ENCODE results near the gene UBE3A. TPM values are rescaled to one million over a fixed set of nuclear protein-coding genes. Genes with fewer than 3 reads are reported as not detected.

UBE3A gene
- total and polyA plus RNA-seq, 2 donors (not counting 1 experiment from before 2014, with no cell fraction given) = 13.4 to 135 TPM

DNA sequence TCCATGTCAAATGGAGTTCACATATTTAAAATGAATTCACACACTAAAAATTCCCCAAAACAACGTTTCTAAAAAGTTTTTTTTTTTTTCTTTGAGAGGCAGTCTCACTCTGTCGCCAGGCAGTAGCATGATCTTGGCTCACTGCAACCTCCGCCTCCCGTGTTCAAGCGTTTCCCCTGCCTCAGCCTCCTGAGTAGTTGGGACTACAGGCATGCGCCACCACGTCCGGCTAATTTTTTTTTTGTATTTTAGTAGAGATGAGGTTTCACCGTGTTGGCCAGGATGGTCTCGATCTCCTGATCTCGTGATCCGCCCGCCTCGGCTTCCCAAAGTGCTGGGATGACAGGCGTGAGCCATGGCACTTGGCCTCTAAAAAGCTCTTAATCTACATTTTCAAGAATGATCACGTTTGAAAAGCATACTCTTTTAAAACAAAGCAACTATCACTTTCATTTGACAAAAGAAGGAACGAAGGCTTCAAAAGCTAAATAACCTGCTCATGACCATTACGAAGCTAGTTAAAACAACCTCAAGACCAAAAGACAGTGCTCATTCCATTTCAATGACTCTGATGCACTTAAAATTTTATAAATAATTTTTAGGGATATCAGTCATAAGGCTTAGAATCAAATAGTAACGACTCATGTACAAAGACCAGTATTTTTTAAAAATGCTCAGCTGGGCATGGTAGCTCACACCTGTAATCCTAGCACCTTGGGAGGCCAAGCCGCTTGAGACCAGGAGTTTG, 5.5 kb downstream of the UBE3A start:
- H2AFZ ChIP-seq (ENCODE audit: insufficient read depth, low read depth, low read length, poor library complexity, severe bottlenecking) = no peak overlapping the region
- DNase-seq (no peak), ATAC-seq (ENCODE audit: low read depth) (no peak)
- H3K4me1 Mint-ChIP-seq = peaks cover 62% of the 10 kb centered on the region
- ChIA-PET CTCF (interaction anchor here (0.5 kb wide), 1 partner anchor 27 kb away, joined by 3 read pairs; no protein-coding TSS in a partner anchor), POLR2A (no interaction called here)
- intact Hi-C loops (cut with micrococcal nuclease) = loop anchor here (10.0 kb wide), 1 partner anchor 48 kb away; no protein-coding TSS in a partner anchor
- H3K79me2 ChIP-seq (ENCODE audit: control insufficient read depth, insufficient read depth, low read length) = peaks cover 95% of the 10 kb centered on the region
- 84% methylated on average over 12 of the region's 20 CpGs for WGBS (ENCODE audit: insufficient coverage)
- H3K4me2 ChIP-seq (replicated peaks; ENCODE audit: low read depth, low read length, poor library complexity, severe bottlenecking) = no peak overlapping the region
- H3K4me1 ChIP-seq (ENCODE audit: control insufficient read depth in 2 of 2, insufficient read depth in 2 of 2, low read length in 2 of 2) = peaks cover 16 to 32% of the 10 kb centered on the region in 2 donors
- H3K9me3 Mint-ChIP-seq (ENCODE audit: insufficient read depth) = no peaks in the 10 kb centered on the region
- peaks cover 49% of the 10 kb centered on the region for H4K20me1 ChIP-seq (ENCODE audit: control insufficient read depth, insufficient read depth, low read length, poor library complexity, severe bottlenecking)
- no peaks in the 10 kb centered on the region for H3K9me3 ChIP-seq (ENCODE audit: control extremely low read depth in 1 of 3, control insufficient read depth in 2 of 3, insufficient read depth in 1 of 3, low read length in 2 of 3)
- no peaks in the 10 kb centered on the region for H3K27me3 ChIP-seq (replicated peaks in 1 of 4; ENCODE audit: control extremely low read depth in 1 of 4, control insufficient read depth in 3 of 4, insufficient read depth in 4 of 4, low read length in 3 of 4)
- H3K9ac ChIP-seq (ENCODE audit: low read length) = no peak overlapping the region
- H3K4me3 ChIP-seq (ENCODE audit: control extremely low read depth in 1 of 5, extremely low read depth in 1 of 5, insufficient read depth in 1 of 5, low read depth in 2 of 5, low read length in 4 of 5) = no peak overlapping the region
- no peaks in the 10 kb centered on the region for H3K27me3 Mint-ChIP-seq
- no peak overlapping the region for H3K4me3 Mint-ChIP-seq
- no peak overlapping the region for H3K27ac Mint-ChIP-seq
- TF ChIP-seq EZH2 (IDR thresholded peaks at IDR 0.05; ENCODE audit: borderline replicate concordance, insufficient read depth, low read depth, low read length, poor library complexity, severe bottlenecking) = no peak
- TF ChIP-seq, protein P1, sequence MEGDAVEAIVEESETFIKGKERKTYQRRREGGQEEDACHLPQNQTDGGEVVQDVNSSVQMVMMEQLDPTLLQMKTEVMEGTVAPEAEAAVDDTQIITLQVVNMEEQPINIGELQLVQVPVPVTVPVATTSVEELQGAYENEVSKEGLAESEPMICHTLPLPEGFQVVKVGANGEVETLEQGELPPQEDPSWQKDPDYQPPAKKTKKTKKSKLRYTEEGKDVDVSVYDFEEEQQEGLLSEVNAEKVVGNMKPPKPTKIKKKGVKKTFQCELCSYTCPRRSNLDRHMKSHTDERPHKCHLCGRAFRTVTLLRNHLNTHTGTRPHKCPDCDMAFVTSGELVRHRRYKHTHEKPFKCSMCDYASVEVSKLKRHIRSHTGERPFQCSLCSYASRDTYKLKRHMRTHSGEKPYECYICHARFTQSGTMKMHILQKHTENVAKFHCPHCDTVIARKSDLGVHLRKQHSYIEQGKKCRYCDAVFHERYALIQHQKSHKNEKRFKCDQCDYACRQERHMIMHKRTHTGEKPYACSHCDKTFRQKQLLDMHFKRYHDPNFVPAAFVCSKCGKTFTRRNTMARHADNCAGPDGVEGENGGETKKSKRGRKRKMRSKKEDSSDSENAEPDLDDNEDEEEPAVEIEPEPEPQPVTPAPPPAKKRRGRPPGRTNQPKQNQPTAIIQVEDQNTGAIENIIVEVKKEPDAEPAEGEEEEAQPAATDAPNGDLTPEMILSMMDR (IDR thresholded peaks at IDR 0.05) = no peak
- peaks cover 0 to 4% of the 10 kb centered on the region in 2 experiments for H3K36me3 ChIP-seq (replicated peaks in 1 of 2; ENCODE audit: control extremely low read depth in 1 of 2, control insufficient read depth in 1 of 2, extremely low read depth in 1 of 2, insufficient read depth in 2 of 2, low read length in 1 of 2)
- no peak overlapping the region for H3K27ac ChIP-seq (ENCODE audit: low read length in 2 of 2)

GRCh38 chr15:25431836-25432561, 6.8 kb downstream of the UBE3A start:
- ChIA-PET POLR2A (no interaction called here), CTCF (no interaction called here)
- DNase-seq (no peak), ATAC-seq (ENCODE audit: low read depth) (no peak)
- peaks cover 7 to 22% of the 10 kb centered on the region in 2 donors for H3K4me1 ChIP-seq (ENCODE audit: control insufficient read depth in 2 of 2, insufficient read depth in 2 of 2, low read length in 2 of 2)
- peaks cover 64% of the 10 kb centered on the region for H3K4me1 Mint-ChIP-seq
- H3K36me3 ChIP-seq (replicated peaks in 1 of 2; ENCODE audit: control extremely low read depth in 1 of 2, control insufficient read depth in 1 of 2, extremely low read depth in 1 of 2, insufficient read depth in 2 of 2, low read length in 1 of 2) = peaks cover 0 to 4% of the 10 kb centered on the region in 2 experiments
- H3K4me2 ChIP-seq (replicated peaks; ENCODE audit: low read depth, low read length, poor library complexity, severe bottlenecking) = no peak overlapping the region
- H3K27ac Mint-ChIP-seq = no peak overlapping the region
- no peak overlapping the region for H2AFZ ChIP-seq (ENCODE audit: insufficient read depth, low read depth, low read length, poor library complexity, severe bottlenecking)
- H3K9me3 Mint-ChIP-seq (ENCODE audit: insufficient read depth) = no peaks in the 10 kb centered on the region
- peaks cover 49% of the 10 kb centered on the region for H4K20me1 ChIP-seq (ENCODE audit: control insufficient read depth, insufficient read depth, low read length, poor library complexity, severe bottlenecking)
- no peak overlapping the region for H3K4me3 Mint-ChIP-seq
- no peaks in the 10 kb centered on the region for H3K27me3 Mint-ChIP-seq
- no peak overlapping the region for H3K27ac ChIP-seq (ENCODE audit: low read length in 2 of 2)
- no peaks in the 10 kb centered on the region for H3K27me3 ChIP-seq (replicated peaks in 1 of 4; ENCODE audit: control extremely low read depth in 1 of 4, control insufficient read depth in 3 of 4, insufficient read depth in 4 of 4, low read length in 3 of 4)
- H3K9ac ChIP-seq (ENCODE audit: low read length) = no peak overlapping the region
- intact Hi-C loops (cut with micrococcal nuclease) = loop anchor here (10.0 kb wide), 1 partner anchor 47 kb away; no protein-coding TSS in a partner anchor
- H3K79me2 ChIP-seq (ENCODE audit: control insufficient read depth, insufficient read depth, low read length) = peaks cover 95% of the 10 kb centered on the region
- H3K9me3 ChIP-seq (ENCODE audit: control extremely low read depth in 1 of 3, control insufficient read depth in 2 of 3, insufficient read depth in 1 of 3, low read length in 2 of 3) = no peaks in the 10 kb centered on the region
- no peak overlapping the region for H3K4me3 ChIP-seq (ENCODE audit: control extremely low read depth in 1 of 5, extremely low read depth in 1 of 5, insufficient read depth in 1 of 5, low read depth in 2 of 5, low read length in 4 of 5)
- TF ChIP-seq EZH2 (IDR thresholded peaks at IDR 0.05; ENCODE audit: borderline replicate concordance, insufficient read depth, low read depth, low read length, poor library complexity, severe bottlenecking) = no peak
- TF ChIP-seq, protein P1 (IDR thresholded peaks at IDR 0.05) = no peak
- WGBS (ENCODE audit: insufficient coverage) = 80% methylated on average over 1 of the region's 3 CpGs
